ENCODE measurements around the gene SPDL1.

The SPDL1 gene

GRCh38 chr5:169627551-169627950 is 44.0 kb downstream of the SPDL1 start:
- TF ChIP-seq TAF1 (IDR thresholded peaks at IDR 0.05; ENCODE audit: borderline replicate concordance, insufficient read depth, low read length) (no peak), REST (IDR thresholded peaks at IDR 0.05; ENCODE audit: insufficient read depth in 1 of 2, low read depth in 2 of 2, low read length in 2 of 2) (no peak), POLR2AphosphoS5 (IDR thresholded peaks at IDR 0.05; ENCODE audit: low read depth, low read length) (no peak), SIN3A (IDR thresholded peaks at IDR 0.05; ENCODE audit: borderline replicate concordance, insufficient read depth, low read length) (no peak)

GRCh38 chr5:169628892-169629291 is 45.3 kb downstream of the SPDL1 start:
- TF ChIP-seq FOXP2 (optimal IDR thresholded peaks at IDR 0.05; ENCODE audit: borderline replicate concordance, extremely low read depth, extremely low read length, insufficient read depth), result no peak
- TF ChIP-seq POLR2AphosphoS5 (IDR thresholded peaks at IDR 0.05; ENCODE audit: low read depth, low read length), result no peak
- TF ChIP-seq TAF1 (IDR thresholded peaks at IDR 0.05; ENCODE audit: borderline replicate concordance, insufficient read depth, low read length), result no peak
- no peak for TF ChIP-seq SIN3A (IDR thresholded peaks at IDR 0.05; ENCODE audit: borderline replicate concordance, insufficient read depth, low read length)
- TF ChIP-seq REST (IDR thresholded peaks at IDR 0.05; ENCODE audit: insufficient read depth in 1 of 2, low read depth in 2 of 2, low read length in 2 of 2), result no peak

- no peak for TF ChIP-seq REST (IDR thresholded peaks at IDR 0.05; ENCODE audit: insufficient read depth in 1 of 2, low read depth in 2 of 2, low read length in 2 of 2)
- no peak for TF ChIP-seq TAF1 (IDR thresholded peaks at IDR 0.05; ENCODE audit: borderline replicate concordance, insufficient read depth, low read length)
- TF ChIP-seq FOXP2 (optimal IDR thresholded peaks at IDR 0.05; ENCODE audit: borderline replicate concordance, extremely low read depth, extremely low read length, insufficient read depth), result no peak
- TF ChIP-seq POLR2AphosphoS5 (IDR thresholded peaks at IDR 0.05; ENCODE audit: low read depth, low read length), result no peak
- TF ChIP-seq SIN3A (IDR thresholded peaks at IDR 0.05; ENCODE audit: borderline replicate concordance, insufficient read depth, low read length), result no peak
Measured at GRCh38 chr5:169629847-169630548, 46.4 kb downstream of the SPDL1 start.

GRCh38 chr5:169631360-169631759 is 47.8 kb downstream of the SPDL1 start:
- no peak for TF ChIP-seq POLR2AphosphoS5 (IDR thresholded peaks at IDR 0.05; ENCODE audit: low read depth, low read length)
- no peak for TF ChIP-seq SIN3A (IDR thresholded peaks at IDR 0.05; ENCODE audit: borderline replicate concordance, insufficient read depth, low read length)
- no peak for TF ChIP-seq REST (IDR thresholded peaks at IDR 0.05; ENCODE audit: insufficient read depth in 1 of 2, low read depth in 2 of 2, low read length in 2 of 2)
- TF ChIP-seq TAF1 (IDR thresholded peaks at IDR 0.05; ENCODE audit: borderline replicate concordance, insufficient read depth, low read length), result no peak

- TF ChIP-seq FOXP2 (optimal IDR thresholded peaks at IDR 0.05; ENCODE audit: borderline replicate concordance, extremely low read depth, extremely low read length, insufficient read depth), result no peak
- TF ChIP-seq POLR2AphosphoS5 (IDR thresholded peaks at IDR 0.05; ENCODE audit: low read depth, low read length), result no peak
- no peak for TF ChIP-seq REST (IDR thresholded peaks at IDR 0.05; ENCODE audit: insufficient read depth in 1 of 2, low read depth in 2 of 2, low read length in 2 of 2)
- TF ChIP-seq TAF1 (IDR thresholded peaks at IDR 0.05; ENCODE audit: borderline replicate concordance, insufficient read depth, low read length), result no peak
- TF ChIP-seq SIN3A (IDR thresholded peaks at IDR 0.05; ENCODE audit: borderline replicate concordance, insufficient read depth, low read length), result no peak
Measured at GRCh38 chr5:169632946-169633345, 49.4 kb downstream of the SPDL1 start.
